PFSK-1 (cell line): ENCODE measurements around the gene ITGAD.

Experiments
- FOXP2 ChIP-seq: optimal IDR thresholded peaks from 2 replicates; pipeline ENCODE3; 2011; ENCODE audit warnings: borderline replicate concordance, control low read depth, inconsistent platforms; ENCODE audit not compliant: insufficient read depth; ENCODE audit errors: extremely low read length, extremely low read depth
- POLR2AphosphoS5 ChIP-seq: IDR thresholded peaks from 2 replicates; pipeline ENCODE4 v1.6.1; 2012; ENCODE audit warnings: low read depth, mild to moderate bottlenecking, control low read depth, low read length, moderate library complexity
- SIN3A ChIP-seq: IDR thresholded peaks from 2 replicates; pipeline ENCODE4 v1.6.1; 2012; ENCODE audit warnings: mild to moderate bottlenecking, low read length, moderate library complexity, borderline replicate concordance; ENCODE audit not compliant: insufficient read depth
- TAF1 ChIP-seq: IDR thresholded peaks from 2 replicates; pipeline ENCODE4 v1.6.1; 2012; ENCODE audit warnings: low read length, control low read depth, borderline replicate concordance; ENCODE audit not compliant: insufficient read depth
- TF ChIP-seq, protein P1 (sequence below), 2 experiments: IDR thresholded peaks; 2 replicates each; pipeline versions ENCODE4 v1.6.1 to v1.8.0; 2011 to 2012; ENCODE audit warnings: low read depth in 2 of 2, low read length in 2 of 2, control low read depth in 1 of 2, inconsistent platforms in 1 of 2, mild to moderate bottlenecking in 1 of 2, moderate library complexity in 1 of 2; ENCODE audit not compliant: insufficient read depth in 1 of 2

Gene ITGAD

DNA sequence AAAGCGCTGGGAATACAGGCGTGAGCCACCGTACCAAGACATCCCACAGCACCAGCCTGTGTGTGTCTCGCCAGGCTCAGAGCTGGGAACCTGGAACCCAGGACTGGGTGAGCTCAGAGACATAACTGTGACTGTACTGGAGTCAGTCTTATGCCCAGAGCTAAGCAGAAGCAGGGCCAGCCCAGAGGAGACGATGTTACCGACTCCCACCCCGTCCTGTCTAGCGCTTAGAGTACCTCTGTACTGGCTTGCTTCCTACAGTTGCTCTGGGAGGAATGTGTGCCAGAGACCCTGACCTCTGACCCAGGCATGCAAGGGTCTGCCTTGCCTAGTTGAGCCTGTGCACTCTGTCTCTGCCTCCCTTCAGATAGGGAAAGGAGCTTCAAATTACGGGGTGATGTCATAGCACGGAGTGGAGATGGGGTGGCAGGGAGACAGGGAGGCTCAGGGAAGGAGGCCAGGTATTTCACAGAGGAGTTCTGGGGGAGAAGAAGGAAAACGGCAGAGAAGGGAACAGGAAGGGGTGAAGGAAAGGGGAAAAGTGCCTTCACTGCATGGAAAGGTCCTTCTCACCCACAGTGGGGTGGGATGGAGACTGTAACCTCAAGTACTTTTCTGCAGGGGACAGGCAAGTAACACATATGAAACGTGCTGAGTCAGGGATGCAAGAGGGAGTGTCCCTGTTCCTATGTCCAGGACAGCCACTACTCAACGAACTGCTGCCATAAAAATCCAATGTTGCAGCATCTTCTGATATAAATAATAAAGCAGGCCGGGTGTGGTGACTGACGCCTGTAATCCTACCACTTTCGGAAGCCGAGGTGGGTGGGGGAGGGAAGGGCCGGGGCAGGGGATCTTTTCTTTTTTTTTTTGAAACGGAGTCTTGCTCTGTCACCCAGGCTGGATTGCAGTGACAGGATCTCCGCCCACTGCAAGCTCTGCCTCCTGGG, 60.4 kb downstream of the ITGAD start:
- TF ChIP-seq SIN3A (no peak), POLR2AphosphoS5 (no peak), TAF1 (no peak), FOXP2 (no peak)
- TF ChIP-seq, protein P1, sequence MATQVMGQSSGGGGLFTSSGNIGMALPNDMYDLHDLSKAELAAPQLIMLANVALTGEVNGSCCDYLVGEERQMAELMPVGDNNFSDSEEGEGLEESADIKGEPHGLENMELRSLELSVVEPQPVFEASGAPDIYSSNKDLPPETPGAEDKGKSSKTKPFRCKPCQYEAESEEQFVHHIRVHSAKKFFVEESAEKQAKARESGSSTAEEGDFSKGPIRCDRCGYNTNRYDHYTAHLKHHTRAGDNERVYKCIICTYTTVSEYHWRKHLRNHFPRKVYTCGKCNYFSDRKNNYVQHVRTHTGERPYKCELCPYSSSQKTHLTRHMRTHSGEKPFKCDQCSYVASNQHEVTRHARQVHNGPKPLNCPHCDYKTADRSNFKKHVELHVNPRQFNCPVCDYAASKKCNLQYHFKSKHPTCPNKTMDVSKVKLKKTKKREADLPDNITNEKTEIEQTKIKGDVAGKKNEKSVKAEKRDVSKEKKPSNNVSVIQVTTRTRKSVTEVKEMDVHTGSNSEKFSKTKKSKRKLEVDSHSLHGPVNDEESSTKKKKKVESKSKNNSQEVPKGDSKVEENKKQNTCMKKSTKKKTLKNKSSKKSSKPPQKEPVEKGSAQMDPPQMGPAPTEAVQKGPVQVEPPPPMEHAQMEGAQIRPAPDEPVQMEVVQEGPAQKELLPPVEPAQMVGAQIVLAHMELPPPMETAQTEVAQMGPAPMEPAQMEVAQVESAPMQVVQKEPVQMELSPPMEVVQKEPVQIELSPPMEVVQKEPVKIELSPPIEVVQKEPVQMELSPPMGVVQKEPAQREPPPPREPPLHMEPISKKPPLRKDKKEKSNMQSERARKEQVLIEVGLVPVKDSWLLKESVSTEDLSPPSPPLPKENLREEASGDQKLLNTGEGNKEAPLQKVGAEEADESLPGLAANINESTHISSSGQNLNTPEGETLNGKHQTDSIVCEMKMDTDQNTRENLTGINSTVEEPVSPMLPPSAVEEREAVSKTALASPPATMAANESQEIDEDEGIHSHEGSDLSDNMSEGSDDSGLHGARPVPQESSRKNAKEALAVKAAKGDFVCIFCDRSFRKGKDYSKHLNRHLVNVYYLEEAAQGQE (IDR thresholded peaks at IDR 0.05; ENCODE audit: insufficient read depth in 1 of 2, low read depth in 2 of 2, low read length in 2 of 2): no peak

DNA sequence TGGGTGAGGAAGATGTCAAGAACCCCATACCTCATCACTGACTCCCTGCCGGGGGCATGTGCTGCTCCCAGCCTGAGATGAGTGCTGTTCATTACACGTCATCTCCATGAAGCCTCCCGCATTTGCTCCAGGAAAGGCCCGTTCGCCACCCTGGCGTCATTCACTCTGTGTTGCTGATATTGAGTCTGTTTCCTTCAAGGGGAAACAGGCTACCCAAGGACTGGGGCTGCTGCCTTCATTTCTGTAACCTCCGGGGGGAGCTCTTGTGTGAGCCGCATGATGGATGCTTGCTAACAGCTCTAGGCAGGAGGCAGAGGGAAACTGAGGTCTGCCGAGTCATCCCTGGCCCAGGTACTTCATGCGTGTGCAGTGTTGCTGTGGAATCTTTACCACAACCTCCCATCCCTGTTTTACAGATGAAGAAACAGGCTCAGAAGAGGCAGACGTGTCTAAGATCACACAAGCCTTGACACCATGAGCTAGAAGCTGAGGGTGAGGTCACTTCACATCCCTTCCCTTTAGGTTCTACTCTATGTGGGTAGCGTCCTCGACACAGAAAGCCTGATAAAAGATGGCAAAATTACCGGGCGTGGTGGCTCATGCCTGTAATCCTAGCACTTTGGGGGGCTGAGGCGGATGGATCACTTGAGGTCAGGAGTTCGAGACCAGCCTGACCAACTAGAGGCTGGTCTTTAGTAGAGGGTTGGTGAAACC, 62.6 kb downstream of the ITGAD start:
- TF ChIP-seq FOXP2 (no peak), SIN3A (no peak), POLR2AphosphoS5 (0 out of 2 replicates have a peak, but pooled peaks have one; percentile 3), TAF1 (no peak)
- TF ChIP-seq, protein P1 (IDR thresholded peaks at IDR 0.05; ENCODE audit: insufficient read depth in 1 of 2, low read depth in 2 of 2, low read length in 2 of 2): no peak

DNA sequence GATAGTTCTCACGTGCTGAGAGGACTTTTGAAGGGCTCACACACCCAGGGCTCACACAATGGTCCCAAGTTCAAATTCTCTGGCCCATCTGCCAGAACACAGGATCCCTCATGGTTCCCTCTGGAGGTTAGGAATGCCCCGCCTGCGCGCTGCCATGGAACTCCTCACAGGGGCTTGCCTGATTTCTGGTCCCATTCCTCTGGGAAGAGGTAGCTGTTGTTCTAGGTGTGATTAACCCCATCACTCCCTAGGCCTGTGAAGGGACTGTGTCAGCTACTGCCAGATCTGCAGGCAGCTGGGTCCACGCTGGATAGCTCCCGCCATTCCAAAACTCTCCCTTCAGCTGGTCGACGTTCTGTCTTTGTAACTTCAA, 63.8 kb downstream of the ITGAD start:
- TF ChIP-seq FOXP2 (no peak), POLR2AphosphoS5 (no peak), SIN3A (no peak)
- TF ChIP-seq, protein P1 (IDR thresholded peaks at IDR 0.05; ENCODE audit: insufficient read depth in 1 of 2, low read depth in 2 of 2, low read length in 2 of 2): peak in 1 of 2 experiments; percentile 82; a peak in 2 of 4 replicates

DNA sequence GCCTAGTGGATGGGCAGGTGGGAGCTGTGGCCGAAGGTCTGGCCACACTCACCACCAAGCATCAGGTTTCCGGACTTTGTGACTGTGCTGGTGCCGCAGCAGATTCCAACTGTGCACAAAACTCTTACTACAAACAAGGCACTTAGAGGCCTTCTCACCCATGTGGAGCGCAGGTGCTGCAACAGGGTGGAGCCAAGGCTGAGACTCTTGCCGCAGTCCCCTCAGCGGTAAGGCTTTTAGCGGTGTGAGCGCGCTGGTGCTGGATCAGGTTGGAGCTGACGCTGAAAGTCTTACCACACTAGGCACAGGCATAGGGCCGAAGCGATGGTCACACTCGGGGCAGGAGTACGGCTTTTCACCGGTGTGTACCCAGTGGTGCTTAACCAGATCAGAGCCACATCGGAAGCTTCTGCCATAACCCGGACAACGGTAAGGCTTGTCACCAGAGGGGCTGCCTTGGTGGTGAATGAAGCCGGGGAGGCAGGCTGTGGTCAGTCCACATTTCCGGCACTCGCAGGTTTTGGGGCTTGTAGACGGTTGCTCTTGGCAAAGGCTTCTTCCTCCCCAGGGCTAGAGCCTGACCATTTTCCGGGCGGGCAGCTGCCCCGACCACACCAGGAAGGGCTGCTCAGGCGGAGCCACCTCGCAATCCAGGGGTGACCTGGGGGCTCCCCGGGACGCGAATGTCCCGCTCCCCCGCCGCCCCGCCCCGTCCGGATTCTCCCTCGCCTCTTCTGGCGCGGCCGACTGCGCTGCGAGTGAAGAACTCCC, 65.1 kb downstream of the ITGAD start:
- TF ChIP-seq SIN3A (no peak), FOXP2 (no peak), POLR2AphosphoS5 (no peak)

DNA sequence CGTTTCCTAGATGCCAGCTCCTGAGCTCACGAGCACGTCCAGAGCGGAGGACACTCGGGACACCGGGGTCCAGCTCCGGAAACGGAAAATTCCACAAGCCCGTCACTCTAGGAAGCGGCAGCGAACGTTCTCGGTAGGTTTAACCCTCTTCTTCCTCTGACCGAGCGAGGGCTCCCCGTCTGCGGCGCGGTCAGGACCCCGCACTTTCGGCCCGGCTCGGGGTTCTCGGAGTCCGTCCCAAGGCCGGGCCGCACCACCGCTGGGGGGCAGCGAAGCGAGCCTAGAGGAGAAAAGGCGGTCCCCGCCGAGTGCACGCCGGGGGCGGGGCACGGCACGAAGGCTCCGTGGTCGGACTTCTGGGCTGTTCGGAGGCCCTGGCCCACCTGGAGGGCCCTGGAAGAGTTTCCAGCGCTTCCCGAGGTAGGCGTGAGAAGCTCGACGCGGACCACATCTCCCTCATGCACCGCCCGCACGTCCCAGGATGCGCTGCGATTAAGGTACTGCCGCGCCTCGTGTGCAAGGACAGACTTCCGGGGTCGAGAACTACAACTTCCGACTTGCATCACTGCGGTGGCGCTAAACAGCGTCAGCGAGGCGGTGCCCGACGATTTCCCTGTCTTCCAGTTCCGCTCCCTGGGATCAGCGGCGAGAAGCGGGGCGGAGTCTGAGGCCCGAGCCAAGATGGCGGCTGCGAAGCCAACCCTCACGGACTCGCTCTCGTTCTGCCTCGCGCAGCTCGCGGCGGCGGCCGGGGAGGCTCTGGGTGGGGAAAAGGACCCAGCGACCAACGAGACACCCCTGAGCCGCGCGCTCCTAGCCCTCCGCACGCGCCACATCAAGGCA, 65.9 kb downstream of the ITGAD start, which contains the start of gene ARMC5:
TSS of gene ARMC5 (plus strand) at position 658 of the 843 bp plus-strand sequence. CDS start at position 682, 24 bp downstream.
- TF ChIP-seq, protein P1 (IDR thresholded peaks at IDR 0.05; ENCODE audit: insufficient read depth in 1 of 2, low read depth in 2 of 2, low read length in 2 of 2): no peak
- TF ChIP-seq SIN3A: no peak
- TF ChIP-seq TAF1: peak; percentile 57
- peak; percentile 53 for TF ChIP-seq POLR2AphosphoS5
- no peak for TF ChIP-seq FOXP2
